AG10803 (cell line): Measurements from ENCODE around the gene IVL.

ENCODE experiments used
- DNase-seq: peaks from one replicate; pipeline ENCODE4 v3.0.0; 2010; ENCODE audit warnings: low read depth
- H3K4me3 ChIP-seq: 2 replicates; pipeline ENCODE4 v1.5.1; 2011; ENCODE audit warnings: mild to moderate bottlenecking, low read length, control low read depth
- CTCF ChIP-seq: conservative IDR thresholded peaks from 2 replicates; pipeline ENCODE4 v1.5.1; 2011; ENCODE audit warnings: mild to moderate bottlenecking, low read length, control low read depth, inconsistent platforms

The IVL gene

GRCh38 chr1:152907686-152908601 is at the start of gene IVL:
IVL (plus strand) TSS chr1:152908546; CDS start chr1:152909798, 1,252 bp downstream.
- TF ChIP-seq CTCF = no peak
- no peak within 1 kb of the TSS for H3K4me3 ChIP-seq
- peak; percentile 41 for DNase-seq

- TF ChIP-seq CTCF = no peak
- no peak within 1 kb of the TSS for H3K4me3 ChIP-seq
- DNase-seq = no peak
Observed at GRCh38 chr1:152859696-152860095, 48.6 kb upstream of the IVL start, which contains the start of gene LCE7A. LCE7A (plus strand) TSS chr1:152859996; CDS start chr1:152860698, 702 bp downstream.

GRCh38 chr1:152860129-152860528 is 48.2 kb upstream of the IVL start:
- no peak for DNase-seq
- H3K4me3 ChIP-seq = no peak overlapping the region
- no peak for TF ChIP-seq CTCF

- no peak overlapping the region for H3K4me3 ChIP-seq
- TF ChIP-seq CTCF = no peak
- no peak for DNase-seq
Observed at GRCh38 chr1:152861374-152861773, 47.0 kb upstream of the IVL start.

- H3K4me3 ChIP-seq = no peak overlapping the region
- TF ChIP-seq CTCF = no peak
- DNase-seq = no peak
Observed at GRCh38 chr1:152864443-152864842, 43.9 kb upstream of the IVL start.

- TF ChIP-seq CTCF = no peak
- no peak overlapping the region for H3K4me3 ChIP-seq
- DNase-seq = no peak
Observed at GRCh38 chr1:152866321-152866720, 42.0 kb upstream of the IVL start.
